Right atrium auricular region (tissue), 2 donors: ENCODE measurements around the gene UBN2. TPM values are rescaled to one million over a fixed set of nuclear protein-coding genes. Genes with fewer than 3 reads are reported as not detected.
"Not testable (repeated sequence)": the region's sequence is repeated elsewhere in the genome, so short reads cannot be mapped to it uniquely, and the experiment has no call there.

Source experiments
- DNase-seq: peaks from one replicate; pipeline ENCODE4 v3.0.0-alpha.2; 2019; ENCODE audit warnings: low spot score
- H3K27ac ChIP-seq, 2 donors: fragments of 200-600 bp; sonication (generic); 1 replicate in 1 of 2; 2 replicates in 1 of 2; pipeline ENCODE4 v1.5.1; 2016 to 2019
- H3K27me3 ChIP-seq, 2 donors: fragments of 200-600 bp; sonication (generic); one replicate each; pipeline versions ENCODE4 v1.5.1 to v1.6.0; 2017 to 2019
- H3K36me3 ChIP-seq: fragments of 200-600 bp; sonication (generic); one replicate; pipeline ENCODE4 v1.5.1; 2016
- H3K4me1 ChIP-seq, 2 donors: fragments of 200-600 bp; sonication (generic); one replicate each; pipeline versions ENCODE4 v1.5.1 to v1.6.0; 2017 to 2019
- H3K4me3 ChIP-seq, 2 donors: fragments of 200-600 bp; sonication (generic); 1 replicate in 1 of 2; 2 replicates in 1 of 2; pipeline ENCODE4 v1.5.1; 2017 to 2019; ENCODE audit warnings: mild to moderate bottlenecking in 1 of 2, moderate library complexity in 1 of 2
- H3K9me3 ChIP-seq, 2 donors: fragments of 200-600 bp; sonication (generic); one replicate each; pipeline ENCODE4 v1.5.1; 2019
- total RNA-seq, 2 donors: library from RNA; depleted of rRNA; stranded (reverse); fragments of >200 nt; gene quantifications; one replicate each; pipeline ENCODE4 v1.1.0, GENCODE V29; 2016
- TF ChIP-seq, protein P1 (sequence below), 2 donors: fragments of 200-600 bp; sonication (generic); IDR thresholded peaks; one replicate each; pipeline ENCODE4 v1.5.1; 2019; ENCODE audit warnings: antibody characterized with exemption in 2 of 2

Gene UBN2
- total RNA-seq, 2 donors from 2014 or later = 7.9 to 8.5 TPM

DNA sequence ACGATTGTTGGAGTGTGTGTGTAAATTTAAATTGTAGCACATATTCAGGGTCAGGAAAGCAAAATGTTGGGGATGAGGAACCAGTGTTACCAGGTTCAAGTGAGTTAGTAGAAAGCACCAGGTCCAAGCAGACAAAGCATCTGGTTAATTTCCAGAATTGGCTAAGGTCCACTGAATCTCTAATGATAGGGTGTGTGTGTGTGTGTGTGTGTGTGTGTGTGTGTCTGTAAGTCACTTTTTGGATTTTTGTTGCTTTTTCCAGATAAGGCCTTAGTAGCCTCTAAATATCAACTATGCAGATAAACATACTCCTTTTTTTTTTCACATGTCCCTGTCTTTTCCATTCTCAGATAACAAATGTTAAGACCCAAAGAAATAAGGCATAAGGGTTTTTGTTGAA lies 73.5 kb downstream of the UBN2 start:
- Histone ChIP-seq H3K4me1 (no peaks in the 10 kb centered on the region), H3K27me3 (no peaks in the 10 kb centered on the region), H3K9me3 (no peaks in the 10 kb centered on the region), H3K27ac (no peak overlapping the region), H3K36me3 (no peaks in the 10 kb centered on the region), H3K4me3 (no peak overlapping the region)
- DNase-seq = no peak
- TF ChIP-seq, protein P1, sequence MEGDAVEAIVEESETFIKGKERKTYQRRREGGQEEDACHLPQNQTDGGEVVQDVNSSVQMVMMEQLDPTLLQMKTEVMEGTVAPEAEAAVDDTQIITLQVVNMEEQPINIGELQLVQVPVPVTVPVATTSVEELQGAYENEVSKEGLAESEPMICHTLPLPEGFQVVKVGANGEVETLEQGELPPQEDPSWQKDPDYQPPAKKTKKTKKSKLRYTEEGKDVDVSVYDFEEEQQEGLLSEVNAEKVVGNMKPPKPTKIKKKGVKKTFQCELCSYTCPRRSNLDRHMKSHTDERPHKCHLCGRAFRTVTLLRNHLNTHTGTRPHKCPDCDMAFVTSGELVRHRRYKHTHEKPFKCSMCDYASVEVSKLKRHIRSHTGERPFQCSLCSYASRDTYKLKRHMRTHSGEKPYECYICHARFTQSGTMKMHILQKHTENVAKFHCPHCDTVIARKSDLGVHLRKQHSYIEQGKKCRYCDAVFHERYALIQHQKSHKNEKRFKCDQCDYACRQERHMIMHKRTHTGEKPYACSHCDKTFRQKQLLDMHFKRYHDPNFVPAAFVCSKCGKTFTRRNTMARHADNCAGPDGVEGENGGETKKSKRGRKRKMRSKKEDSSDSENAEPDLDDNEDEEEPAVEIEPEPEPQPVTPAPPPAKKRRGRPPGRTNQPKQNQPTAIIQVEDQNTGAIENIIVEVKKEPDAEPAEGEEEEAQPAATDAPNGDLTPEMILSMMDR (IDR thresholded peaks at IDR 0.05) = no peak

DNA sequence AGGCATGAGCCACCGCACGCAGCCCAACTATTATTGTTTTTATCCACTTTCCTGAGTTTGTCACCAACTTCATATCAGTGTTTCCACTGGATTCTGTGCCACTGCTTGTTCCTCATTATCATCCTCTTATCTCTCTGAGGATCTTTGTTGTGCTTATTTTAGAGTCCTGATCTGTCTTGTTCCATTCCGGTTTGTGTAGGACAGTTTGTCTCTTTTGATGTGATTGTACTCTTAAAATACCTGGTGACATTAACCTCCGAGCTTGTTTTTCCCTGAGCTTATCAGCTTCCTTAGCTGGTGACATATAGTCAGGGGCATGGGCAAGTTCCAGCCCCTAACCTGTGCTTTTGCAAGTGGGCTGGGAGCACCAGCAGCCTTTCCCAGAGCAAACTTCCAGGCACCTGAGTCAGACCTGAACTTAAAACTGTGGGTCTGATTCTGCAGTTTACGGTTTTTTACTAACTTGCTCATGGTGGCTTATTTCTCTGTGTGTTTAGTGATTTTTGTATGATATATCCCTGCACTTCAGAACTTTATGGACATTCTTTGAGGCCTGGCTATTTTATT lies 87.0 kb downstream of the UBN2 start:
- H3K27me3 ChIP-seq = no peaks in the 10 kb centered on the region
- no peak overlapping the region for H3K27ac ChIP-seq
- TF ChIP-seq, protein P1 (IDR thresholded peaks at IDR 0.05) = no peak
- H3K9me3 ChIP-seq = no peaks in the 10 kb centered on the region
- H3K4me1 ChIP-seq = no peaks in the 10 kb centered on the region
- no peak for DNase-seq
- no peak overlapping the region for H3K4me3 ChIP-seq
- no peaks in the 10 kb centered on the region for H3K36me3 ChIP-seq

DNA sequence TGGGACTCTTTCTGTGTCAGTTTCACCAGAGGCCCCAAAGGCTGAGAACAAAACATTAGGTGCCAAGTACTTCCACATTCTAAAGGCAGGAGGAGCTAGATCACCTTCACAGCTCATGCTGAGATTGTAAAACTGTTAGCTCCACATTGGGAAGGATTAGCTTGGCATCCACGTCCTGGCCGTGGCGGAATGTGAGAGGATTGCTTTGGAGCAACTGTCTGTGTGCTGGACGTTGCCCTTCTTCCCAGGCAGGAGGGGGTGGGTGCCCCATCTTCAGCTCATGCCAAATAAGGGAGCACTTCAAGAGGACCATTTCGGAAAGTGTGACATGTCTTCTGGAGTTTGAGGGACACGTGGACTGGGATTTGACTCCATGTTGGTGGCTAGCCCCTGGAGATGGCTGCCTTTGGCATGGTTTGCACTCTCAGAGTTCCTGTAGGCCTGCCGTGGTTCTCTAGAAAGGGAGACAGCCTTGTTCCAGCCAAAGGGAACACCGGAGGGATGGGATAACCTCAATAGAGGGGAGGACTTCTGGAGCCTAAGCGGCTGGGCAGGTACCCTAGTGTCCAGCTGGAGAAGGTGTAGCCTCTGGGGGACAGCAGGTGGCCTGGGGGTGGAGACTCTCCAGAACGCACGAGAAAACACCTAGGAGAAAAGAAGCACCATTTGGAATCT lies 90.2 kb downstream of the UBN2 start:
- H3K9me3 ChIP-seq = no peaks in the 10 kb centered on the region
- no peaks in the 10 kb centered on the region for H3K27me3 ChIP-seq
- H3K36me3 ChIP-seq = no peaks in the 10 kb centered on the region
- no peak overlapping the region for H3K27ac ChIP-seq
- no peak for DNase-seq
- TF ChIP-seq, protein P1 (IDR thresholded peaks at IDR 0.05) = peak in 1 of 2 donors; percentile 23
- H3K4me3 ChIP-seq = no peak overlapping the region
- no peaks in the 10 kb centered on the region for H3K4me1 ChIP-seq

DNA sequence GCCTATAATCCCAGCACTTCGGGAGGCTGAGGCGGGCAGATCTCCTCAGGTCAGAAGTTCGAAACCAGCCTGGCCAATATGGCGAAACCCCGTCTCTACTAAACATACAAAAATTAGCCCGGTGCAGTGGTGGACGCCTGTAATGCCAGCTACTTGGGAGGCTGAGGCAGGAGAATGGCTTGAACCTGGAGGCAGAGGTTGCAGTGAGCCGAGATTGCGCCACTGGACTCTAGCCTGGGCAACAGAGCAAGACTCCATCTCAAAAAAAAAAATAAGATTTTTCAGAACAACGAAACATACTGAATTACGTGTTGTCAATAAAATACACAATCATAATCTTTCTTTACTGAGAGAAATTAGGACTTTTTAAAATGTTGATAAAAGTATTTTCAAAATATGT lies 93.7 kb downstream of the UBN2 start:
- not testable (repeated sequence) for H3K36me3 ChIP-seq, H3K4me1 ChIP-seq, H3K9me3 ChIP-seq, H3K27ac ChIP-seq, H3K4me3 ChIP-seq, H3K27me3 ChIP-seq, DNase-seq

DNA sequence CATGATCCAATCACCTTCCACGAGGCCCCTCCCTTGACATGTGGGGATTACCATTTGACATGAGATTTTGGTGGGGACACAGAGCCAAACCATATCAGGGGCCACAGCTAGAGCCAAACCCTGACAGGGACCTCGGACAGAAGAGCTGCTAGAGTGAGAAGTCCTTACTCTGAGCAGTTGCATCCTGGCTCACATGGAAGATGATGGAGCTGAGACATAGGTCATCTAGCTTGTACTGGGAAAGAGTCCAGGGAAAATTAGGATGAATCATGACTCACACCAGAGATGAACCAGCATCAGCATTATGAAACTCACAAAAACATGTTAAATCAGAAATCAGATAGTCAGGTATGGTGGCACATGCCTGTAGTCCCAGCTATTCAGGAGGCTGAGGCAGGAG lies 97.3 kb downstream of the UBN2 start:
- no peak for DNase-seq
- Histone ChIP-seq H3K4me3 (no peak overlapping the region), H3K9me3 (no peaks in the 10 kb centered on the region), H3K27ac (no peak overlapping the region), H3K36me3 (no peaks in the 10 kb centered on the region), H3K4me1 (no peaks in the 10 kb centered on the region), H3K27me3 (no peaks in the 10 kb centered on the region)
- TF ChIP-seq, protein P1 (IDR thresholded peaks at IDR 0.05) = no peak

DNA sequence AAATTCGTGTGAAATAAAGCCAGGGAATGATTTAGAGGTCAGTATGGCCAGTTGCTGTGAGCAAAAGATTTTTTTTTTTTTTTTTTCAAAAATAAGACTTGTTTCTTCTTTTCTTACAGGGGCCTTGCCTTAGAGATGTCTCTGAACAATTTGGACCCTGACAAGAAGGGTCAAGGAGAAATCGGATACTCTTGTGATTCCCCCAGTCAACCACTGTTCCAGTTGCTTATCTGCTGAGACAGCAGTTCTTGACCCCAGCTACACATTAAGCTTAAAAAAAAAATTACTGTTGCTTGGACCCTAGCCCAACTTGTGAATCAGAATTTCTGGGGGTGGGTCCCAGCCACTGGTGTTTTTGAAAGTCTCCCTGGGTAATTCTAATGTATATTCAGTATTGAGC lies 98.1 kb downstream of the UBN2 start:
- no peak overlapping the region for H3K4me3 ChIP-seq
- H3K4me1 ChIP-seq = no peaks in the 10 kb centered on the region
- TF ChIP-seq, protein P1 (IDR thresholded peaks at IDR 0.05) = no peak
- no peaks in the 10 kb centered on the region for H3K27me3 ChIP-seq
- no peaks in the 10 kb centered on the region for H3K9me3 ChIP-seq
- no peak for DNase-seq
- no peaks in the 10 kb centered on the region for H3K36me3 ChIP-seq
- H3K27ac ChIP-seq = no peak overlapping the region
